HepG2 (cell line): ENCODE results near the gene TGM4.

ENCODE experiments used
- CHD2 ChIP-seq: IDR thresholded peaks from 2 replicates; pipeline ENCODE4 v1.6.1; 2011; ENCODE audit warnings: low read depth, low read length, improper control_type of control experiment
- MTF1 ChIP-seq: sonication (generic); formaldehyde crosslinking; IDR thresholded peaks from 2 replicates; pipeline ENCODE4 v1.5.0; 2020; ENCODE audit warnings: missing genetic modification reagents
- RNF2 ChIP-seq: fragments of 450-650 bp; conservative IDR thresholded peaks from 2 replicates; pipeline ENCODE4 v1.6.1; 2016; ENCODE audit warnings: low read depth
- ZNF484 ChIP-seq: sonication (generic); formaldehyde crosslinking; IDR thresholded peaks from 2 replicates; pipeline ENCODE4 v1.5.1; 2020; ENCODE audit warnings: mild to moderate bottlenecking, low read depth, missing genetic modification reagents, borderline replicate concordance
- ZNF567 ChIP-seq: sonication (generic); formaldehyde crosslinking; IDR thresholded peaks from 2 replicates; pipeline ENCODE4 v1.8.1; 2023; ENCODE audit warnings: mild to moderate bottlenecking, missing genetic modification reagents, borderline replicate concordance
- ZNF777 ChIP-seq: sonication (generic); formaldehyde crosslinking; IDR thresholded peaks from 2 replicates; pipeline ENCODE4 v1.4.0; 2020; ENCODE audit warnings: missing genetic modification reagents

- no peak for TF ChIP-seq MTF1 (CRISPR knock-in tag)
- no peak for TF ChIP-seq CHD2
- no peak for TF ChIP-seq ZNF567 (CRISPR knock-in tag)
- no peak for TF ChIP-seq RNF2
- TF ChIP-seq ZNF777 (CRISPR knock-in tag), result no peak
- no peak for TF ChIP-seq ZNF484 (CRISPR knock-in tag)
These were observed 9.0 kb upstream of the TGM4 start for GRCh38 chr3:44865272-44866035.
